ENCODE results near the gene GIMAP8. TPM values are rescaled to one million over a fixed set of nuclear protein-coding genes. Genes with fewer than 3 reads are reported as not detected.

GIMAP8 gene
- 10 to 100 TPM in 1 of 4 donors, 1 to 10 TPM in 2, under 1 TPM in 1; 0.88 to 19.8 (median 5.2) TPM for total RNA-seq

DNA sequence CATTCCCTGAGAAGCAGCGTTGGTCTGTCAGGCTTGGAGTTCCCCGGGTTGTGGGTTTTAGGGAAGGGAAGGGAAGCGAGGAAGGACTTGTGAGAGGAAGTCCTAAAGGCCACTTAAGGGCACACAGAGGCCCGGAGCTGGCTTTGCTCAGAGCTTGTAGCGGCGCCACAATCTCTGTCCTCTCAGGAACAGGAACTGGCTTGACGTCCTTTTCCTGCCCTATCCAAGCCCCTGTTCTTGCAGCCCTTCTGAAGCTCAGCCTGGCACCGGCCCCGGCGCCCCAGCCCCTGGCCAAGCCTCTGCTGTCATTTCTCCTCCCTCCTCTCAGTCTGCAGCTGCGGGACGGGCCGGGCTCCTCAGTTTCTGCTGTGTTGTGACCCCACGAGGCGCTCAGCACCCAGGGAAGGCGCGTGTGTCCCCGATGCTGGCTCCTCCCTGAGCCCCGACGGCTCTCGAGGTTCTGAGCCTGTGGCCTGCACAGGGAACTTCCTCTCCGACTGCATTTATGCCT, at the start of gene GIMAP8:
GIMAP8 (plus strand) TSS at position 140 of the 511 bp plus-strand sequence. CDS start 16,069 bp downstream, outside the sequence.
- Histone ChIP-seq H3K27me3 (no peaks in the 10 kb centered on the region), H3K4me1 (peaks cover 0 to 9% (median 6%) of the 10 kb centered on the region in 4 donors), H3K36me3 (no peaks in the 10 kb centered on the region), H3K9me3 (no peaks in the 10 kb centered on the region), H3K4me3 (peak within 1 kb of the TSS; percentile 43 to 57 (median 44)), H3K27ac (peak within 1 kb of the TSS; percentile 68 to 80 (median 78))
- TF ChIP-seq CTCF (IDR thresholded peaks at IDR 0.05), result no peak
- no peak for TF ChIP-seq POLR2A (IDR thresholded peaks at IDR 0.05)
- peak; percentile 59 to 73 (median 63) for DNase-seq

GRCh38 chr7:150400788-150401423, 49.5 kb upstream of the GIMAP8 start:
- H3K9me3 ChIP-seq, result no peaks in the 10 kb centered on the region
- H3K27me3 ChIP-seq, result no peaks in the 10 kb centered on the region
- H3K4me1 ChIP-seq, result peaks cover 1 to 21% (median 5%) of the 10 kb centered on the region in 4 donors
- no peak for TF ChIP-seq CTCF (IDR thresholded peaks at IDR 0.05)
- TF ChIP-seq POLR2A (IDR thresholded peaks at IDR 0.05), result no peak
- H3K27ac ChIP-seq, result no peak overlapping the region
- H3K36me3 ChIP-seq, result peaks cover 0 to 13% (median 0%) of the 10 kb centered on the region in 3 donors
- DNase-seq, result no peak
- H3K4me3 ChIP-seq, result no peak overlapping the region

DNA sequence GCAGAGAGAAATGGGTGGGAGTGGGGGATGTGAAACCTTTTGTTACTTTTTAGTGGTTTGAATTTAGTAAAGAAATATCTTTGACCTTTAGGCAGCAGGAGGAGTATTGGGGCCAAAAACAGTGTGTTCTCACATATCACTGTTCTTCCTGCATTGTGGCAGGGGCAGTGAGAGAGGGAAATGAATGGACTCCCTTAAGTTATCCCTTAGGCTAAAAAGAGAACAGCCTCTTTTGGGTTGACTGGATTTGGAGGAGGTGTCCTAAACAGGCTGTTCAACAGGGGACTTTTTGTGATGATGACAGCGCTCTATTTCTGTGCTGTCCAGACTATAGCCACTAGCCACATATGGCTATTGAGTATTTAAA, 49.0 kb upstream of the GIMAP8 start:
- TF ChIP-seq POLR2A (IDR thresholded peaks at IDR 0.05) (no peak), CTCF (IDR thresholded peaks at IDR 0.05) (no peak)
- no peak for DNase-seq
- no peak overlapping the region for H3K27ac ChIP-seq
- H3K4me1 ChIP-seq, result peaks cover 5 to 26% (median 7%) of the 10 kb centered on the region in 4 donors
- H3K27me3 ChIP-seq, result no peaks in the 10 kb centered on the region
- no peak overlapping the region for H3K4me3 ChIP-seq
- no peaks in the 10 kb centered on the region for H3K9me3 ChIP-seq
- peaks cover 0 to 10% (median 0%) of the 10 kb centered on the region in 3 donors for H3K36me3 ChIP-seq

DNA sequence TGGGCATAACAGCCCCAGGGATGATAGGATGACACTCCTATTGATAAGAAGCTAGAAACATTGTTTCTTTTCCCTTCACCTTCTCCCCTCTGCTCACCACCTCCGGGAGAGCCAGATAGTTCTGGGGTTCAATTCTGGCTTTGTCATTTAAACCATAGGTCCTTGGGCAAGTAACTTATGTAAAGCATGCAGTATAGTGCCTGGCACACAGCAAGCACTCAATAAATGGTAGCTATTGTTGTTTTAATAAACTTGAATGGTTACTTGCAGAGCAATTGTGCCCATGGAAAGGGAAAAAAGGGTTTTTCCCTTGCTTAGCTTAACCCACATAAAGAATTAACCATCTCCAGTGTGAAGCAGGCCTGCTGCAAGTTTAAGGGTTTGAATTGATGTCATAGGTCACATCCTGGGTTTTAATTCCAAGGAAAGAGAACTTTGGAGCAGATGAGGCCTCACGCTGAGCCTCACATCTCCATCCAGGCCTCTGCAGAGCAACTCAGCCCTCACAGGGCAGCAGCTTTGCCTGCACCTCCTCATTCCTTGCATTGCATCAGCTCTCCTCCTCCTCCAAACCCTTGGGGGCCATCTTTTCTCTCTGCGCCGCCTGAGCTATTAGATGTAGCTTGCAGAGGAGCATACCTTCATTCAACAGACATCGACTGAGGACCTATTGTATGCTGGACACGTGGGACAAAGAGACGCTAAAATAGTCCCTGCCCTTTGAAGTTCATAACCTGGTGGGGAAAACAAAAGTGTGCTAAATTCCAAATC, 48.4 kb upstream of the GIMAP8 start:
- DNase-seq, result no peak
- no peak overlapping the region for H3K27ac ChIP-seq
- TF ChIP-seq CTCF (IDR thresholded peaks at IDR 0.05), result no peak
- TF ChIP-seq POLR2A (IDR thresholded peaks at IDR 0.05), result no peak
- H3K4me3 ChIP-seq, result no peak overlapping the region
- no peaks in the 10 kb centered on the region for H3K27me3 ChIP-seq
- peaks cover 5 to 32% (median 9%) of the 10 kb centered on the region in 4 donors for H3K4me1 ChIP-seq
- no peaks in the 10 kb centered on the region for H3K9me3 ChIP-seq
- H3K36me3 ChIP-seq, result peaks cover 0 to 6% (median 0%) of the 10 kb centered on the region in 3 donors

DNA sequence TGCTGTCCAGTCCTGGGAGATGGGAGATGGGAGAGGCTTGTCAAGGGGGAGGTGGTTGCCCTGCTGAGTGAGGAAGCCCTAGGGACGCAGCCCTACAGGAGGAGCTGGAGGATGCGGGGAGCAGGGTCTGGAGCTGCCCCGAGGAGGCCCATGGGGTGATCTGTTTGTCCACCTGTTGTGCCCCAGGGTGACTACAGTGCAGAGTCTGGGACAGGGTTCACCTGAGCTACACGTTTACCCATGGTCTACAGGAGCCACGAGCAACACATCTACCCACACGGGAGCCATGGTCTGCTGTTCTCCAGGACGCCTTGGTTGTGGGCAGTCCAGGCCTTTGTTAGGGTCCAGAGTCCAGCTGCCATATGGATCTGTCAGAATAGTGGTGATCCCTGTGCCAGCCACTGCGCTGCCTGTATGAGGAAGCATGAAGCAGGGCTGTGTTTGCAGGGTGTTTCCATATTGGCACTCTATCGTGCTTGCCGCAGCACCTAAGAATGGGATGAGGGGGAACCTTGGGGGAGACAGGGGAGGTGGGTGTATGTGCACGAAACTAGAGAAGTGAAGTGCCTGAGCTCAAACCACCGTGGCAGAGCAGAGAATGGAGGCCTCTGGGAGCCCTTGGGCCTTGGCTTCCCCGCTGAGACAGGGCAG, 47.6 kb upstream of the GIMAP8 start:
- H3K36me3 ChIP-seq, result peaks cover 0 to 4% (median 0%) of the 10 kb centered on the region in 3 donors
- H3K27ac ChIP-seq, result peak overlapping the region in 1 of 4 donors; percentile 26
- TF ChIP-seq CTCF (IDR thresholded peaks at IDR 0.05) (peak in 1 of 6 experiments; percentile 14), POLR2A (IDR thresholded peaks at IDR 0.05) (no peak)
- H3K27me3 ChIP-seq, result no peaks in the 10 kb centered on the region
- DNase-seq, result peak in 2 of 3 donors; percentile 70 to 77
- H3K4me1 ChIP-seq, result peaks cover 5 to 39% (median 12%) of the 10 kb centered on the region in 4 donors
- no peak overlapping the region for H3K4me3 ChIP-seq
- no peaks in the 10 kb centered on the region for H3K9me3 ChIP-seq
